HG02588 (cell line): ENCODE data around the gene TDRD1.
"Not testable (repeated sequence)": the region's sequence is repeated elsewhere in the genome, so short reads cannot be mapped to it uniquely, and the experiment has no call there.

Experiments used
- ATAC-seq: cut with Tn5 transposase; IDR thresholded peaks from one replicate; pipeline ENCODE4 v1.9.1; 2021; ENCODE audit warnings: mild to moderate bottlenecking, moderate library complexity; ENCODE audit not compliant: unreplicated experiment

Gene TDRD1, protein sequence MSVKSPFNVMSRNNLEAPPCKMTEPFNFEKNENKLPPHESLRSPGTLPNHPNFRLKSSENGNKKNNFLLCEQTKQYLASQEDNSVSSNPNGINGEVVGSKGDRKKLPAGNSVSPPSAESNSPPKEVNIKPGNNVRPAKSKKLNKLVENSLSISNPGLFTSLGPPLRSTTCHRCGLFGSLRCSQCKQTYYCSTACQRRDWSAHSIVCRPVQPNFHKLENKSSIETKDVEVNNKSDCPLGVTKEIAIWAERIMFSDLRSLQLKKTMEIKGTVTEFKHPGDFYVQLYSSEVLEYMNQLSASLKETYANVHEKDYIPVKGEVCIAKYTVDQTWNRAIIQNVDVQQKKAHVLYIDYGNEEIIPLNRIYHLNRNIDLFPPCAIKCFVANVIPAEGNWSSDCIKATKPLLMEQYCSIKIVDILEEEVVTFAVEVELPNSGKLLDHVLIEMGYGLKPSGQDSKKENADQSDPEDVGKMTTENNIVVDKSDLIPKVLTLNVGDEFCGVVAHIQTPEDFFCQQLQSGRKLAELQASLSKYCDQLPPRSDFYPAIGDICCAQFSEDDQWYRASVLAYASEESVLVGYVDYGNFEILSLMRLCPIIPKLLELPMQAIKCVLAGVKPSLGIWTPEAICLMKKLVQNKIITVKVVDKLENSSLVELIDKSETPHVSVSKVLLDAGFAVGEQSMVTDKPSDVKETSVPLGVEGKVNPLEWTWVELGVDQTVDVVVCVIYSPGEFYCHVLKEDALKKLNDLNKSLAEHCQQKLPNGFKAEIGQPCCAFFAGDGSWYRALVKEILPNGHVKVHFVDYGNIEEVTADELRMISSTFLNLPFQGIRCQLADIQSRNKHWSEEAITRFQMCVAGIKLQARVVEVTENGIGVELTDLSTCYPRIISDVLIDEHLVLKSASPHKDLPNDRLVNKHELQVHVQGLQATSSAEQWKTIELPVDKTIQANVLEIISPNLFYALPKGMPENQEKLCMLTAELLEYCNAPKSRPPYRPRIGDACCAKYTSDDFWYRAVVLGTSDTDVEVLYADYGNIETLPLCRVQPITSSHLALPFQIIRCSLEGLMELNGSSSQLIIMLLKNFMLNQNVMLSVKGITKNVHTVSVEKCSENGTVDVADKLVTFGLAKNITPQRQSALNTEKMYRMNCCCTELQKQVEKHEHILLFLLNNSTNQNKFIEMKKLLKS

DNA sequence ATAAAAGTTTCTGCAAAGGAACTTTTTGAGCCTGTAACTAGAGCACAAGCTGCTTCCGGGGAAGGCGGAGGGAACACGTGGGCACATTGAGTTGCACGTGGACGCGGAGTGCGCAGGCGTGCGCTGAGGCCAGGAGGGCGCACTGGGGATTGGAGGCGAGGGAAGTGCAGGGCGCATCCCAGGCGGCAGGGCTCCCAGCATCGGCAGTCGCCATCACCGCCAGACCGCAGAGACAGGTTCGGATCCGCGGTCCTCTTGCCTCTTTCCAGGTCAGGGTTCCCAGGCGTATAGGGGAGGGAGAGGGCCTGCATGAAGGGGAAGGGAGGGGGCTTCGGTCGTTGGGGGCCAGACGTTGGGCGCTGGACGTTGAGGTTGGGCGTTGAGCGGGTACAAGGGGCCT is at the start of gene TDRD1:
Gene TDRD1, plus strand, starts transcription at position 206 of the 400 bp plus-strand sequence. CDS start 8,479 bp downstream, outside the sequence.
- ATAC-seq: no peak

DNA sequence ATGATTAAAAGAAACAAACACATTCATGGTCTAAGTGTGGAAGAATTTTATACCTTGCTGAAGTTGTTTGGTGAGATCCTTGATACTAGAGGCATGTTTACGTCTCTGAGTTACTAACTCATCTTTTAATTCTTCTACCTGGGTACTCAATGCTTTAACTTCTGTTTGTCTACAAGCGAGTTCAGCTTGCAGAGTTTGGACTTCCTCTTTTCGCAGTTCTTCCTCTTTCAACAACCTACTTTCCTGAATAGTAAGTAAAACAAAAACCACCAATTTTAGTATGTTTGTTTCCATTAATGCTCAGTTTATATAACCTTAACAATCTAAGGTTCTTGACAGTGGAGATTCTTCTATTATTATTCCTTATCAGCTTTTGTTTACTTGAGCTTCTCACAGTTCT is 48.1 kb upstream of the TDRD1 start:
- peak; percentile 69 for ATAC-seq

DNA sequence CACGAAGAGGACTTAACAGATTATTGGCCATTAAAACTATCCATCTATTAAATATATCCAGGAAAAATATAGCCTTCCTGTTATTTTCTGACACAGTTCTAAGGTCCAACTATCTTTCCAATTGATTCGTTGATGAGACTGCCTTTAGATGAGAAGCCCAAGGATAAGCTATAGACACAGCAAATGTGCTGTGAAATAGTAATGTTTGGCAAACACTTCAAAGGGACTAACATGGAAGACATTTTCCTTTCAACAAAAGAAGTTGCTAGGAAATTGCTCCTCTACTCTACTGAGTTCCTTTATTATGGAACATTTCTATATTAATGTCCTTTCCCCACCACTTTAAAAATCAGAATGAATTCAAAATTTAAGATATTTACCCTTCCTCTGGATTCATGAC is 43.7 kb upstream of the TDRD1 start:
- ATAC-seq: no peak

DNA sequence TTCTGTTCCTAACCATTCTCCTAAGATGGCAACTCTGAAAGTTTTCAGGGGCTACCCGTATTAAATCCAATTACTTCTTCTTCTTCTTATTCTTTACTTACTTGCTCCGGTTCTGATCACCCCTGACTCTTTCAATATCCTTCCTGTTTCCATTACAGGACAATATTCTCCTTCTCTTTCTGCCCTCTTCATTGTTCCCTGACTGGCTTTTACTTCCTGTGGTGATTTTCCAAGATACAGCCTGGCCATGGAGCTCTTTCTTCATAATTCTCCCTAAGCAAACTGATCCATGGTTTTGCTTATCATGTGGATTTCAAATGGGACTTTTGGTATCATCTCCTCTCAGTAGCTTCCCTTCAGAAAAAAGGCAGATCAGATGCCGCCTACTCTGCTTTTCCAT is 40.6 kb upstream of the TDRD1 start:
- ATAC-seq: no peak

DNA sequence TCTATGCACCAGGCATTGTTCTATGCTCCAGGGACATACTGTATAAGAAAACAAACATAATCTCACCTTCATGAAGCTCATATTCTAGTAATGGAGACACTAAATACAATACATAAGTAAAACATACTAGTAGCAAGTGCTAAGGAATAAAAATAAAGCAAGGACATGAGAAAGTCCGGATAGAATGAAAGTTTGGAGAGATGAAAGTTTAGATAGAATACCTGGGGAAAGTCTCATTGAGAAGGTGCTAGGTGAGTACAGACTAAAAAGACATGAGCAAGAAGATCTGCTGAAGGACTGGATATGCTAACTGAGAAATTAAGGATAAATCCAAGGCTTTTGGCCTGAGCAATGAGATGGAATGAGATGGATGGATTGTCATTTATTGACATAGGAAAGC is 39.1 kb upstream of the TDRD1 start:
- ATAC-seq: no peak

DNA sequence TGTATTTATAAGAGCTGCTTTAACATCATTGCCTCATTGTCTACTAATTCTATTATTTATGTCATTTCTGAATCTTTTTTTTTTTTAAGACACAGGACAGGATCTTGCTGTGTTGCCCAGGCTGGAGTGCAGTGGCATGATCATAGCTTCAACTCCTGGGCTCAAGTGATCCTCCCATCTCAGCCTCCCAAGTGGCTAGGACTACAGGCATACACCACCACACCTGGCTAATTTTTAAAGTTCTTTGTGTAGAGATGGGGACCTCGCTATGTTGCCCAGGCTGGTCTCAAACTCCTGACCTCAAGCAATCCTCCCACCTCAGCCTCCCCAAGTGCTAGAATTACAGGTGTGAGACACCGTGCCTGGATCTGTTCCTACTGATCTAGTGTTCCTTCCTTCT is 38.3 kb upstream of the TDRD1 start:
- ATAC-seq: not testable (repeated sequence)

DNA sequence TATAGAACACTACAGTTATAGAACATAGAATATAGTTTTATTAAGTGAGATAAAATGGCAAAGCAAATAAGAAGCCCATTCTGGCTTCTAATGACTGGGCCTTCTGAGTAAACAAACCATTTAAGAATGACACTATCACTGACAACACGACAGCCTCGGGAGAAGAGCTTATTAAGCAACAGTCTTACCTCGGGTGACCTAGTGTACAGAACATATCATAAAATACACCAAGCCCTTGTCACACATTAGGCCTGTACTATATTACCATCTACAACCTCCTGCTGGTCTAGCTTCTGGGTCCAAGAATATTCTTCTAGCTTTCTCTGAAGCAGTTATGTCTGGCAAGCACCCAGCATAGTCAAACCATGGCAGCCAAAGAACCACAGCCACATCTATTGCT is 37.1 kb upstream of the TDRD1 start:
- no peak for ATAC-seq

DNA sequence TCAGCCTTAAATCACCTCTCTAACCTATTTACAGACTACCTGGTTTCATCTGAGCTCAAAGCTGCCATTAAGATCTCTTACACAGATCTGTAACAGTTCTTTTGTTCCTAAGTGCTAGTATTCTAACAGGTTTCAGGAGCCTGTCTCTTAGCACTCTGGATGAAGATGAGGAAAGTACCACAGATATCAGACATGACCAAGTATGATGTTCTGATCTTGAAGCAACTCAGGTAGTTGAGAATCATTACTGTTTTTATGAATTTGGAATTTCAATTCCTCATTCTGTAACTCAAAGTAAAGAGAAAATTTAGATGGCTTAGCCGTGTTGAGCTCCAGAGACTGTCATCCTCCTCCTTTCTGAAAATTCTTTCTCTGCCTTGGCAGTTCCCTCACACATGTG is 36.0 kb upstream of the TDRD1 start:
- no peak for ATAC-seq

DNA sequence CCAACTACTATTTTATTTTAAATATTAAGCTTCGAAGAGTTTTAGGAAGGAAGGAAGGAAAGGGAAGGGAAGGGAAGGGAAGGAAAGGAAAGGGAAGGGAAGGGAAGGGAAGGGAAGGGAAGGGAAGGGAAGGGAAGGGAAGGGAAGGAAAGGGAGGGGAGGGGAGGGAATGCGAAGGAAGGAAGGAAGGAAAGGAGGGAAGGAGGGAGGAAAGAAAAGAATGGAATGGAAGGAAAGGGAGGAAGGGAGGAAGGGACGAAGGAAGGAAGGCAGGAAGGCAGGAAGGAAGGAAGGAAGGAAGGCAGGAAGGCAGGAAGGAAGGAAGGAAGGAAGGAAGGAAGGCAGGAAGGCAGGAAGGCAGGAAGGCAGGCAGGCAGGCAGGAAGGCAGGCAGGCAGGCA is 29.7 kb upstream of the TDRD1 start:
- not testable (repeated sequence) for ATAC-seq

DNA sequence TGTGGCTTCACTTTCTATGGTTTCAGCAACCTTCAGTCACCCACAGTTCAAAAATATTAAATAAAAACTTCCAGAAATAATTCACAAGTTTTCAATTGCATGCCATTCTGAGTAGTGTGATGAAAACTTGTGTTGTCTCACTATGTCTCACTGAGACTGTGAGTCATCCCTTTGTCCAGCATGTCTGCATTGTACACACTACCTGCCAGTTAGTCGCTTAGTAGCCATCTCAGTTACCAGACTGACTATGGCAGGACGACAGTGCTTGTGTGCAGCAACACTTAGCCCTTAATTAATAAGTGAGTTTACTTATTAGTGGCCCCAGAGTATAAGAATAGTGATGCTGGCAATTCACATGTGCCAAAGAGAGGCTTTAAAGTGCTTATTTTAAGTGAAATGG is 27.7 kb upstream of the TDRD1 start:
- no peak for ATAC-seq

DNA sequence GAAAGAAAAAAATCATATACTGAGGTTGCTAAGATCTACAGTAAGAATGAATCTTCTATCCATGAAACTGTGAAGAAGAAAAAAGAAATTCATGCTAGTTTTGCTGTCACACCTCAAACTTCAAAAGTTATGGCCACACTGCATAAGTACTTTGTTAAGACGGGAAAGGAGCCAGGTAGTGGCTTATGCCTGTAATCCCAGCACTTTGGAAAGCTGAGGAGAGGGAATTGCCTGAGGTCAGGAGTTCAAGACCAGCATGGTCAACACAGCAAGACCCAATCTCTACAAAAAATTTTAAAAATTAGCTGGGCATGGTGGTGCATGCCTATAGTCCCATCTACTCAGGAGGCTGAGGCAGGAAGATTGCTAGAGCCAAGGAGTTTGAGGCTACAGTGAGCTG is 27.3 kb upstream of the TDRD1 start:
- ATAC-seq: no peak

DNA sequence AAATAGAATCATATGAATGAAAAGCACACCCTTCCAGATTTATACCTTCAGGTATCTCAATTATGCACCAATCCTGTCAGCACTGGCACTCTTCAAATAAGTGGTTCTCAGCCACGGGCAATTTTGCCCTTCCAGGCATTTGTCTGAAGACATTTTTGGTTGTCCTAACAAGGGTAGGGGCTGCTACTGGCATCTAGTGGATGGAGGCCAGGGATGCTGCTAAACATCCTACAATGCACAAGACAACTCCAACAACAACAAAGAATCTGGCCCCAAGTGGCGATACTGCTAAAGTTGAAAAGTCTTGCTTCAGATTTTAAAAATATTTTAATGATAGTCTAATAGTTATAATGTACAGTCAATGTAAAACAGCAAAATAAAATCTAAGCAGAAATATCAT is 21.2 kb upstream of the TDRD1 start:
- ATAC-seq: no peak

DNA sequence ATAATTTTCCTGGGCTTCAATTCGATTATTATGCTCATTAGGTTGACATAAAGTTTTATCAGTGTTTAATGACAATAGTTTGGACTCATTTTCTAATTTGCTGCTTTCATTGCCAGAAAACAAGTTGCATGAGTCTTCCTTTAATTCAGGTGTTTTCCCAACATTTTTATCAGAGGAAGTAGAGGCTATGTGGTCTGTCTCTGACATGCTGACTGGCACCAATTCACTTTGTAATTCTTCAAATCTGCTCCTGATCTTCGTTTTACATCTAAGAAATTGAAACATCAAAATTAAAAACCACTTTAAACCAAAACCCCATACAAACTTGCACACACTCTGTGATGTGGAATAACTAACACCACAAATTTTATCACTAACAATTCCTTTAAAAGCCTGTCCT is 16.1 kb upstream of the TDRD1 start:
- ATAC-seq: no peak

DNA sequence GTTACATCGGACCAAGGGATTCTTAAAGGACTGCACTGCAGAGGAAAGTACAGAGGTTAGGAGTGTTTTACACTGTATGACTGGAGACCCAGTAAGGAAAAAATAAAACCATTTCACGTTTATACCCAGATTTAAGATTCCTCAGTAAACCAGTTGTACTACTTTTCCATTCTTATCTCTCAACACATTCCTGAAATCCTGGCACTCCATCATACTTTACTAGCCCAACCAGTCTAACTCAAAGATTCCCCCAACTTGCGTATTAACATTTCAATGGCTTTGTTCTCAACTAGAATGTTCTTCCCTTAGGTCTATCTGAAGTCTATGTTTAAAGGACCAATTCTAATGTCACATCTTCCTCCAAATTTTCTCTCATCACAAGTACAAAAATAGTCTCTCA is 13.1 kb upstream of the TDRD1 start:
- no peak for ATAC-seq

DNA sequence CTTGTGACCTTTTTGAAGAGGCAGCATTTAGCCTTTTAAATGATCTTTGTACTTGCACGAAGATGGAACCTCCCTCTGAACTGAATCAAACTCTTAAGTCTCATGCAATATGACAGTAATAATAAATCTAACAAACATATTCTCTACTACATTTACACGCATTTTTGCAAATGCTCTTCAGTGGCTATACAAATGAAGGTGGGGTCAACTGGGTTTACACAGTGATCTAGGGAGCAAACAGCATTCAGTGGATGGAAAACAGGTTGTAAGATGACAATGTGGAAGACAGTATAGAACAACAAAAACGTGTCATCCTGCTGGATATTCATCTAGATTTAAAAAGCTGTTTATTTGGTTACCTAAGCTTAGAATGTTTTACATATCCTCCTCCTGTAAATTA is 12.7 kb upstream of the TDRD1 start:
- no peak for ATAC-seq

DNA sequence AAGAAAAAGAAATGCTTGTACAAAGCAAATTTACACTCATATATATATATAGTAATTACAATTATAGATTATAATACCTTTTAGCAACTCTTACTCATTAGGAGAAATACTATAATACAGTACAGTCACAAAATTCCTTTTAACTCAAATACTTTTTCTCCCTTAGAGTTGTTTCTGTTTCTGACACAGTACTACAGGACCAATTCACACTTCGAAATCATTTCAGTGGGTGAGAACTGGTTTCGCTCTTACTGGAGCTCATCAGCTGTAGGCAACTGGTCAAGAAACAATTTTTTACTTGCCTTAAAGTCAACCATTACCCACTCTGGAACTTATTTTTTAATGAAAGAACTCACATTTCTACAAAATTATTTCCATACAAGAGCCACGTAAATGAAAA is 11.2 kb upstream of the TDRD1 start:
- ATAC-seq: no peak

DNA sequence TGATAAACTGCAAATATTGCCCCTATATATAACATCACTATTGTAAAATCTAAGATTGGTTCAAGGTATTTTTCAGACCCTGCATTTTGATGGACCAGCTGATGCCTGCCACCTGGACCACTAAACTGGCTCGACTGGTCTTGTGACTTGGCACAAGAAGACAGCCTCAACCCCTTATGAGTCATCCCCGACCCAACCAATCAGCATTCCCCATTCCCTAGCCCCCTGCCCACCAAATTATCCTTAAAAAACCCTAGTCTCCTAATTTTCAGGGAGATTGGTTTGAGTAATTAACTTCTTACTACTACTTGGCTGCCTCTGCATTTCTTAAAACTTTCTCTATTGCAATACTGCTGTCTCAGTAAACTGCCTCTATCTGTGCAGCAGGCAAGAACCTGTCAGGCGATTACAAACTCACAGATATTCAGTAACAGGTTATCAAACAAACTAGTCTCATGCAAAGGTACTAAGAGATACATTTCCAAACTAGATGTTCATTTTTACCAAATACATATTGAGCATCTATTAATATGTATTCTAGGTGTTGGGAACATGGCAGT is 10.6 kb upstream of the TDRD1 start:
- no peak for ATAC-seq

DNA sequence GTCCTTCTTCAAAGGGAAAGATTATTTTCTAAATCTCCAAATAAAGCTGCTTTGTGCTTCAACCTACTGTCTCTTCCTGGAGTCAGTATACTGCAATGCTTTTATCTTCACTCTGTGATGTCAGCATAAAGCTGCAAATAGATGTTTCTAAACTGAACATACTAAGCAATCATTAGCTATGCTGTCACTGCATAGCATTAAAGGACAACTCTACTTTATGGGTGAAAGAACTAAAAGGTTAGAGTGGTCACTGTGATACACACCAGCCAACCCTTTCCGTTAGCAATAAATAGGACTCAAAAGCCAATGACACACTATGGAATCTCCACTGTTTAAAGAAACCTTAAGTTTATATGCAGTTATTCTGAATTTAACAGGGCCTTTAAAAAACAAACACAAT is 6.9 kb upstream of the TDRD1 start:
- ATAC-seq: no peak

DNA sequence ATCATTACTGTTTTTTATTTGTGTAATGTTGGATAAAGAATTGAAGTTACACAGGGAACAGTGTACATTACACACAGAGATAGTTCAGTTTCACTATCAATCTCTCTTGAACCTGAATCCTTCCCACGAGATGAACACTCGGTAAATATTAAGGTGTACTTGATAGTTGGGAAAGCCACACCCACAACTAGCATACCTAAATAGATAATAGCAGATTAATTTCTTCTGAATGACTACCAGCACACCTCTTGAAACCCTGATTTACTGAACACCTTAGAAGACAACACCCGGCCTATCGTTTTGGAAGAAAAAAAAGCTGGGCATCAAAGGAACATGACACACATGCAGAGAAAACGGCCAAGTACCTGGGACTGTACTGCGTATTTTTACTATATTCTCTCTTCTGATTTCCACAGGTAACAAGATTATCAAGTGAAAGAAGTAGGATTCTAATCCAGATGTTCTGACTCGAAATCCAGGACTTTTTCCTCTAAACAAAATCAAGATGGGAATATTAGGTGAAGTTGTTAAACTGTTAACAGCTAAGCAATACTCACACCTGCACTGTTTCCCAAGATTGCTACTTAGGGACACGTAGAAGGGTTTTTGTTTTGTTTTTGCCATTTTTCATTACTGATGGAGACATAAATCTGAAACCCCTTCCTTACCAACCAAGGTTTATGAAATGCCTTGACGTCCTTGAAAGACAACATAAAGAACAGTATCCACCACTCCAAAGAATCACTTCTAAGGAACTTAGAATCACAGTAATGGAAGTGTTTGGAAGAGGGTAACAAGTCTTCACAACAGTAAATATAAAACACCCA is 6.2 kb upstream of the TDRD1 start:
- no peak for ATAC-seq

DNA sequence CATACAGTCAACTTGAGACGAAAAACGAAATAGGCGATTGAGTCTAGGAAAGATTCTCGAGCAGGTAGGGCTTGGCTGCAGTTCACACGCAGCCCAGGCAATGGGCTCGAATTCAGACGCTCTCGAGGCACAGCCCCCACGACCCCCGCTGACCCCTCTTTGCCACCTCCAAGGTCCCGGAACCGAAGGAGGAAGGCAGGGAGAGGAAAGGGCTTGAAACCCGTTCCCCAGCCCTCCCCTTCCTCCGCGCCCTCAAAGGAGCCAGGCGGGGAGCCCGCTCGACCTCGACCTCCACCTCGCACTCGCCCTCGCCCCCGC is 5.6 kb upstream of the TDRD1 start:
- no peak for ATAC-seq
